ENCODE data around the gene SRGAP3. TPM values are rescaled to one million over a fixed set of nuclear protein-coding genes. Genes with fewer than 3 reads are reported as not detected.

Gene SRGAP3
- total RNA-seq, 4 donors from 2014 or later: 13.1 to 84.9 (median 27.4) TPM

DNA sequence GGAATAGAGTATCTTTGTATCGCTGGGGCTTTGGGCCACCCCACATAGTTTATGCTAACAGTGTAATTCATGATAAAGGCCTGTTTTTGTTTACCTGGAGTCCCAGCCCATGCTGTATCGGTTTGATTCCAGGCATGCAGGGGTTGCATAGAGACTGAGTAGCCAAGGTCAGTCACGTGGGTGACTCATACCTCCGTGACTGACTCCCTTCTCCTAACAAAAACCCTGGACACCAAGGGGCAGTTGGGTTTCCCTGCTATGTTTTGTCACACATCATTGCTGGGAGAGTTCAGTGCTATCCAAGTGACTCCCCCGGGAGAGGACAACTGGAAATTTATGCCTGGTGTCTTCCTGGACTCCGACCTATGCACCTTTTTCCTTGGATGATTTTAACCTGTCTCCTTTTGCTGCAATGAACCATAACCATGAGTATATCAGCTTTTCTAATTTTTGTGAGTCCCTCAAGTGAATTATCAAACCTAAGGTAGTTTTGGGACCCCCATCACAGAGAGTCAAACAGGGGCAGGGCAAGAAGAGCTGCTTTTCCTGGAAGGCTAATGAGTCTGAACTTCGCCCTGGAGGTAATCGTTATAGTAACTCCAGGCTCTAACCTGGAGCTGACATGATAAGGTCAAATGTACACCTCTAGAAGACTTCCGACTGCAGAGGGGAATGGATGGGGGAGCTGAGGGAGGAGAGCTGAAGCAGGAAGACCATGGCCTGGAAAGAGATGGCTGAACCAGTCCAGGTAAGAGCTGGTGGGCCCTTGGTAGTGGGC lies 57.0 kb downstream of the SRGAP3 start:
- 91% methylated on average over 9 of the region's 9 CpGs for WGBS
- Histone ChIP-seq H3K27ac (no peak overlapping the region), H3K9me3 (no peaks in the 10 kb centered on the region), H3K4me1 (no peaks in the 10 kb centered on the region), H3K4me3 (no peak overlapping the region), H3K36me3 (no peaks in the 10 kb centered on the region), H3K27me3 (no peaks in the 10 kb centered on the region)
- TF ChIP-seq POLR2A (IDR thresholded peaks at IDR 0.05): no peak
- TF ChIP-seq EP300 (IDR thresholded peaks at IDR 0.05): no peak
- TF ChIP-seq, protein P1, sequence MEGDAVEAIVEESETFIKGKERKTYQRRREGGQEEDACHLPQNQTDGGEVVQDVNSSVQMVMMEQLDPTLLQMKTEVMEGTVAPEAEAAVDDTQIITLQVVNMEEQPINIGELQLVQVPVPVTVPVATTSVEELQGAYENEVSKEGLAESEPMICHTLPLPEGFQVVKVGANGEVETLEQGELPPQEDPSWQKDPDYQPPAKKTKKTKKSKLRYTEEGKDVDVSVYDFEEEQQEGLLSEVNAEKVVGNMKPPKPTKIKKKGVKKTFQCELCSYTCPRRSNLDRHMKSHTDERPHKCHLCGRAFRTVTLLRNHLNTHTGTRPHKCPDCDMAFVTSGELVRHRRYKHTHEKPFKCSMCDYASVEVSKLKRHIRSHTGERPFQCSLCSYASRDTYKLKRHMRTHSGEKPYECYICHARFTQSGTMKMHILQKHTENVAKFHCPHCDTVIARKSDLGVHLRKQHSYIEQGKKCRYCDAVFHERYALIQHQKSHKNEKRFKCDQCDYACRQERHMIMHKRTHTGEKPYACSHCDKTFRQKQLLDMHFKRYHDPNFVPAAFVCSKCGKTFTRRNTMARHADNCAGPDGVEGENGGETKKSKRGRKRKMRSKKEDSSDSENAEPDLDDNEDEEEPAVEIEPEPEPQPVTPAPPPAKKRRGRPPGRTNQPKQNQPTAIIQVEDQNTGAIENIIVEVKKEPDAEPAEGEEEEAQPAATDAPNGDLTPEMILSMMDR (IDR thresholded peaks at IDR 0.05): no peak
- TF ChIP-seq POLR2AphosphoS5 (IDR thresholded peaks at IDR 0.05): no peak
- no peak for DNase-seq (ENCODE audit: low spot score in 2 of 2)

DNA sequence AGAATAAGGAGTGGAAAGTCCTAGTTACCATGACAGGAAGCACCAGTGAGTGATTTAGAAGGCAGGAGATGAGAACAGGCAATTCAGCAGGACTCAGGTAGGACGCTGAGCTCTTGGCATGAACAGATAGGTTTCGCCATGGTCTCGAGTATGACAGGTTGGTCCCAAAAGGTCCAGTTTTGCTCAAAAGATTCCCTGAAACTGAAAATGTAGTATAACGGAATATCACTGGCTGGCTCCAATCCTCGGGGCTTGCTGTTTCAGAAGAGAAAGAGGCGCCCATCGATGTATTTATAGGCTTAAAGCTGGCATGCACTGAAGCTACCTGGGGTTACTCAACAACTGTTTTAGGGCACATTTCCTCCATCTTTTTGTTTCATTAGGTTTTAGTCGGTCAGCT lies 59.2 kb downstream of the SRGAP3 start:
- TF ChIP-seq, protein P1 (IDR thresholded peaks at IDR 0.05): no peak
- TF ChIP-seq EP300 (IDR thresholded peaks at IDR 0.05) (no peak), POLR2AphosphoS5 (IDR thresholded peaks at IDR 0.05) (no peak), POLR2A (IDR thresholded peaks at IDR 0.05) (no peak)
- H3K36me3 ChIP-seq: no peaks in the 10 kb centered on the region
- H3K9me3 ChIP-seq: no peaks in the 10 kb centered on the region
- DNase-seq (ENCODE audit: low spot score in 2 of 2): no peak
- H3K27ac ChIP-seq: no peak overlapping the region
- H3K4me1 ChIP-seq: no peaks in the 10 kb centered on the region
- 94% methylated on average over 8 of the region's 8 CpGs for WGBS
- no peaks in the 10 kb centered on the region for H3K27me3 ChIP-seq
- H3K4me3 ChIP-seq: no peak overlapping the region

DNA sequence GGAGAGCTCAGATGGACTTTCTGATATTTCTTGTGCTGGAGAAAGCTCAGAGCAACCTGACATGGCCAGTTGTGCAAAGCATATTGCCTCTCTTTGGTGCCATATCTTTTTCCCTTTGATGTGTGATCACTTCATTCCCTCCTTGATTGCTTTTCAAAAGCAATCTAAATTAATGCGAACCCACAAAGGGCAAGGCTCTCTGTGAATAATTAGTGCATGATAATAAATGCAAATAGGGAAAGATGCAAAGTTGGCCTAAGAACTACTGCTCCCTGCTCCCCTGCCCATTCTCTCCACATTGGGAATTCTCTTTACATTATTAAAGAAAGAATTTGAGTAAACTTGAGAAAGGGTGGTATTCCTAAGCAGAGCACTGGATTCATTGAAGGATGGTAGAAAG lies 60.9 kb downstream of the SRGAP3 start:
- no peak for DNase-seq (ENCODE audit: low spot score in 2 of 2)
- no peak for TF ChIP-seq POLR2A (IDR thresholded peaks at IDR 0.05)
- TF ChIP-seq, protein P1 (IDR thresholded peaks at IDR 0.05): no peak
- Histone ChIP-seq H3K27me3 (no peaks in the 10 kb centered on the region), H3K4me1 (peaks cover 7% of the 10 kb centered on the region), H3K27ac (no peak overlapping the region), H3K9me3 (no peaks in the 10 kb centered on the region), H3K4me3 (no peak overlapping the region), H3K36me3 (no peaks in the 10 kb centered on the region)
- WGBS: 96% methylated on average over 1 of the region's 1 CpG

DNA sequence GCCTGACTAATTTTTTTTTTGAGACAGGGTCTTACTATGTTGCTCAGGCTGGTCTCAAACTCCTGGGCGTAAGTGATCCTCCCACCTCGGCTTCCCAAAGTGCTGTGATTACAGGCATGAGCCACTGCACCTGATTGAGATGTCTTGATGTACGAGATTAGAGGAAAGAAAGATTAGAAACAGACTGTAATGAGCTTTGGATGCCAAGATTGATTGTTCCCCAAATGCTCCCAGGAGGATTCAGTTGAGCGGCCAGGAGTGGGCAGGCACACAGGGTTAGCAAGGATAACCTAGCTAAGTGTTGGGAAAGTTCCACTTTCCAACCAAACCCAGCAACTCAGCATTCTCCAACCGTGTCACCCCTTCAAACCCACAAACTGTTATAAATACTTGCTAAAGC lies 63.7 kb downstream of the SRGAP3 start:
- peaks cover 16% of the 10 kb centered on the region for H3K4me1 ChIP-seq
- WGBS: 71% methylated on average over 5 of the region's 5 CpGs
- DNase-seq (ENCODE audit: low spot score in 2 of 2): no peak
- no peaks in the 10 kb centered on the region for H3K27me3 ChIP-seq
- H3K36me3 ChIP-seq: no peaks in the 10 kb centered on the region
- TF ChIP-seq POLR2A (IDR thresholded peaks at IDR 0.05) (no peak), POLR2AphosphoS5 (IDR thresholded peaks at IDR 0.05) (no peak), EP300 (IDR thresholded peaks at IDR 0.05) (no peak)
- TF ChIP-seq, protein P1 (IDR thresholded peaks at IDR 0.05): no peak
- no peak overlapping the region for H3K4me3 ChIP-seq
- H3K9me3 ChIP-seq: no peaks in the 10 kb centered on the region
- no peak overlapping the region for H3K27ac ChIP-seq

DNA sequence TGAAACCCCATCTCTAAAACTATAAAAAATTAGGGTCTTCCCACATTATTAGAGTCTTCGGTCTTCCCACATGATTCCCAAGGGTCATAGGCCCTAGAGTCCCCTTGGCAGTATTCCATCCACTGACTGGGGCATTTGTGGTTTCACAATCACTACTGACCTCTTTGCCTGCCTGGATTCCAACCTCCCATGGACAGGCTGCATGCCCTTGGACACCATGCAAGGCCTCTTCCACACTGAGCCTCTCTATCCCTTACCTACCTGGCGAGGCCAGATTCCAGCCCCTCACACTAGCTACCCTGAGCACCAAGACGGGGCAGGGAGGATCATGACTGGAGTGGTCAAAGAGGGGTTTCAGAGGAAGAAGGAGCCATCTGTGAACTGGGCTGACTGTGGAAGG lies 64.4 kb downstream of the SRGAP3 start:
- Histone ChIP-seq H3K36me3 (no peaks in the 10 kb centered on the region), H3K4me1 (peaks cover 23% of the 10 kb centered on the region), H3K4me3 (no peak overlapping the region), H3K27ac (no peak overlapping the region), H3K9me3 (no peaks in the 10 kb centered on the region), H3K27me3 (no peaks in the 10 kb centered on the region)
- peak in 1 of 2 donors; percentile 29 for DNase-seq (ENCODE audit: low spot score in 2 of 2)
- TF ChIP-seq POLR2AphosphoS5 (IDR thresholded peaks at IDR 0.05) (no peak), EP300 (IDR thresholded peaks at IDR 0.05) (no peak), POLR2A (IDR thresholded peaks at IDR 0.05) (no peak)
- TF ChIP-seq, protein P1 (IDR thresholded peaks at IDR 0.05): no peak
- 94% methylated on average over 3 of the region's 3 CpGs for WGBS
